ENCODE data around the gene FLOT1.

Gene FLOT1

GRCh38 chr6:30722280-30723112, 20.0 kb downstream of the FLOT1 start (continued):
- TF ChIP-seq, protein P1, sequence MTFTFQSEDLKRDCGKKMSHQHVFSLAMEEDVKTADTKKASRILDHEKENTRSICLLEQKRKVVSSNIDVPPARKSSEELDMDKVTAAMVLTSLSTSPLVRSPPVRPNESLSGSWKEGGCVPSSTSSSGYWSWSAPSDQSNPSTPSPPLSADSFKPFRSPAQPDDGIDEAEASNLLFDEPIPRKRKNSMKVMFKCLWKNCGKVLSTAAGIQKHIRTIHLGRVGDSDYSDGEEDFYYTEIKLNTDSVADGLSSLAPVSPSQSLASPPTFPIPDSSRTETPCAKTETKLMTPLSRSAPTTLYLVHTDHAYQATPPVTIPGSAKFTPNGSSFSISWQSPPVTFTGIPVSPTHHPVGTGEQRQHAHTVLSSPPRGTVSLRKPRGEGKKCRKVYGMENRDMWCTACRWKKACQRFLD (tag by site-specific recombination; IDR thresholded peaks at IDR 0.05), result no peak
- TF ChIP-seq ZFP3 (tag by site-specific recombination; IDR thresholded peaks at IDR 0.05; ENCODE audit: low read depth) (no peak), SCRT2 (tag by site-specific recombination; IDR thresholded peaks at IDR 0.05) (peak; percentile 89), GLI2 (tag by site-specific recombination; IDR thresholded peaks at IDR 0.05; ENCODE audit: borderline replicate concordance, low read depth) (no peak), ZNF184 (tag by site-specific recombination; IDR thresholded peaks at IDR 0.05) (peak; percentile 69; the same call in 1 of the 2 replicates), ZNF10 (tag by site-specific recombination; IDR thresholded peaks at IDR 0.05) (peak; percentile 14; the same call in 1 of the 2 replicates), EGR2 (tag by site-specific recombination; IDR thresholded peaks at IDR 0.05; ENCODE audit: low read depth) (no peak), ZNF549 (tag by site-specific recombination; IDR thresholded peaks at IDR 0.05) (no peak), ZNF629 (tag by site-specific recombination; IDR thresholded peaks at IDR 0.05) (no peak; the same call in 1 of the 2 replicates), ZNF645 (tag by site-specific recombination; IDR thresholded peaks at IDR 0.05) (no peak), YY2 (tag by site-specific recombination; IDR thresholded peaks at IDR 0.05) (no peak), SP7 (tag by site-specific recombination; IDR thresholded peaks at IDR 0.05) (peak; percentile 42), ZNF112 (tag by site-specific recombination; IDR thresholded peaks at IDR 0.05) (no peak), ZNF391 (tag by site-specific recombination; IDR thresholded peaks at IDR 0.05; ENCODE audit: borderline replicate concordance, low read depth) (peak; percentile 55), ZNF433 (tag by site-specific recombination; IDR thresholded peaks at IDR 0.05; ENCODE audit: low read depth) (no peak), ZNF324 (tag by site-specific recombination; IDR thresholded peaks at IDR 0.05) (peak; percentile 50), ZNF660 (tag by site-specific recombination; IDR thresholded peaks at IDR 0.05) (0 out of 2 replicates have a peak, but pooled peaks have one; percentile 69), ZBTB11 (tag by site-specific recombination; conservative IDR thresholded peaks at IDR 0.05; ENCODE audit: low read depth) (no peak), KLF1 (tag by site-specific recombination; IDR thresholded peaks at IDR 0.05) (peak; percentile 36), ZXDB (tag by site-specific recombination; IDR thresholded peaks at IDR 0.05) (peak; percentile 47; the same call in 1 of the 2 replicates), MYNN (tag by site-specific recombination; IDR thresholded peaks at IDR 0.05; ENCODE audit: borderline replicate concordance) (no peak), HOXC10 (CRISPR knock-in tag; IDR thresholded peaks at IDR 0.05) (no peak), ZNF785 (tag by site-specific recombination; IDR thresholded peaks at IDR 0.05) (no peak), RBAK (tag by site-specific recombination; IDR thresholded peaks at IDR 0.05) (no peak), ZNF561 (tag by site-specific recombination; IDR thresholded peaks at IDR 0.05; ENCODE audit: borderline replicate concordance) (peak; percentile 70; the same call in 1 of the 2 replicates), ZNF624 (tag by site-specific recombination; IDR thresholded peaks at IDR 0.05) (no peak)
- TF ChIP-seq, protein P2, sequence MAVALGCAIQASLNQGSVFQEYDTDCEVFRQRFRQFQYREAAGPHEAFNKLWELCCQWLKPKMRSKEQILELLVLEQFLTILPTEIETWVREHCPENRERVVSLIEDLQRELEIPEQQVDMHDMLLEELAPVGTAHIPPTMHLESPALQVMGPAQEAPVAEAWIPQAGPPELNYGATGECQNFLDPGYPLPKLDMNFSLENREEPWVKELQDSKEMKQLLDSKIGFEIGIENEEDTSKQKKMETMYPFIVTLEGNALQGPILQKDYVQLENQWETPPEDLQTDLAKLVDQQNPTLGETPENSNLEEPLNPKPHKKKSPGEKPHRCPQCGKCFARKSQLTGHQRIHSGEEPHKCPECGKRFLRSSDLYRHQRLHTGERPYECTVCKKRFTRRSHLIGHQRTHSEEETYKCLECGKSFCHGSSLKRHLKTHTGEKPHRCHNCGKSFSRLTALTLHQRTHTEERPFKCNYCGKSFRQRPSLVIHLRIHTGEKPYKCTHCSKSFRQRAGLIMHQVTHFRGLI (tag by site-specific recombination; IDR thresholded peaks at IDR 0.05), result no peak
- TF ChIP-seq, protein P3, sequence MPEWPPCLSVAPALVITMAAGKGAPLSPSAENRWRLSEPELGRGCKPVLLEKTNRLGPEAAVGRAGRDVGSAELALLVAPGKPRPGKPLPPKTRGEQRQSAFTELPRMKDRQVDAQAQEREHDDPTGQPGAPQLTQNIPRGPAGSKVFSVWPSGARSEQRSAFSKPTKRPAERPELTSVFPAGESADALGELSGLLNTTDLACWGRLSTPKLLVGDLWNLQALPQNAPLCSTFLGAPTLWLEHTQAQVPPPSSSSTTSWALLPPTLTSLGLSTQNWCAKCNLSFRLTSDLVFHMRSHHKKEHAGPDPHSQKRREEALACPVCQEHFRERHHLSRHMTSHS (tag by site-specific recombination; IDR thresholded peaks at IDR 0.05), result no peak
